ENCODE results near the gene FAM83G.
A peak's percentile ranks its signal among the peaks of the same experiment; 100 is the strongest.
"Not testable (repeated sequence)": the region's sequence is repeated elsewhere in the genome, so short reads cannot be mapped to it uniquely, and the experiment has no call there.

The FAM83G gene

DNA sequence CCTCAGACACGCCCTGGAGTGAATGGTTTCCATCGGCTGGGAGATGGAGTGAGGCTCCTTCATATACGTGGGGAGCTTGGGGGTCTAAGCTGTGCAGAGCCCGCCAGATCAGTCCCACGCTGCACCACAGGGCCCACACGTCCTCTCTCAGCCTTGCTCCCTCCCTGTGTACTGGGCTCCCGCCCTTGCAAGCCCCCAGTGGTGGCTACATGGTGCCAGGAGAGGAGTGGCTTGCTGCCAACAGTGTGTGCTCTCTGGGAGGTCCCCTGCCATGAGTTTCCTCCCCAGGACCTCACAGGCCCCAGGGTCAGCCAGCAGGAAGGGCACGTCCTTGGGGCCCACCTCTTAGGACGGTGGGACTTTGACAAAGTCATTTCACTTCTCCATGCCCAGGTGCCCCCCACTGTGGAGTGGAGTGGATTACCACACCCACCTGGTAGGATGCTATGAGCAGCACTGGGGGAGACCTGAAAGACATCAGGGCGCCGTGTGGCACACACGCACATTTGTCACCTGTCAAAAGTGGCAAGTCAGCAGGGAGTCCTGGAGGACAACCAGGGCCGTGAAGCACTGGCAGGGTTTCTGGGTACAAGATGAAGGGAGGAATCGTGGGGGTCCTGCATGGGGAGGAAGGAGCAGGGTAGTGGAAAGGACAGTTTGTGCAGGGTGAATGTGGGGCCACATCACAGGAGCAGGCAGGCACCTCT, 38.9 kb downstream of the FAM83G start:
- DNase-seq = peak; percentile 29

GRCh38 chr17:18964550-18964949, 40.0 kb downstream of the FAM83G start:
- DNase-seq = no peak

DNA sequence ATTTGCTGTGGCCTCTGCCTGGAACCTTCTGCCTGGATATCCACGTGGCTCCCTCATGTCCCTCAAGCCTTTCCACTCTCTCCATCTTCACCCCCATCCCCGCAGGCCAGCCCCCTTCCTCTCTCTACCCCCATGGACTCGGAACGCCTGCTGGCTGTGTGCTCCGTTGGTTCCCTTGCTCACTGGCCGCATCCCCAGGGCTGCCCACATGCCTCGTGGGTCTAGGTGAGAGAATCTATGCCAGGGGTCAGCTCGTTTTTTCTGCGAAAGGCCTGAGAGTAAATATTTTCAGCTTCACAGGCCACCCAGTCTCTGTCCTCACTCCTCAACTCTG, 40.6 kb downstream of the FAM83G start:
- DNase-seq = no peak

DNA sequence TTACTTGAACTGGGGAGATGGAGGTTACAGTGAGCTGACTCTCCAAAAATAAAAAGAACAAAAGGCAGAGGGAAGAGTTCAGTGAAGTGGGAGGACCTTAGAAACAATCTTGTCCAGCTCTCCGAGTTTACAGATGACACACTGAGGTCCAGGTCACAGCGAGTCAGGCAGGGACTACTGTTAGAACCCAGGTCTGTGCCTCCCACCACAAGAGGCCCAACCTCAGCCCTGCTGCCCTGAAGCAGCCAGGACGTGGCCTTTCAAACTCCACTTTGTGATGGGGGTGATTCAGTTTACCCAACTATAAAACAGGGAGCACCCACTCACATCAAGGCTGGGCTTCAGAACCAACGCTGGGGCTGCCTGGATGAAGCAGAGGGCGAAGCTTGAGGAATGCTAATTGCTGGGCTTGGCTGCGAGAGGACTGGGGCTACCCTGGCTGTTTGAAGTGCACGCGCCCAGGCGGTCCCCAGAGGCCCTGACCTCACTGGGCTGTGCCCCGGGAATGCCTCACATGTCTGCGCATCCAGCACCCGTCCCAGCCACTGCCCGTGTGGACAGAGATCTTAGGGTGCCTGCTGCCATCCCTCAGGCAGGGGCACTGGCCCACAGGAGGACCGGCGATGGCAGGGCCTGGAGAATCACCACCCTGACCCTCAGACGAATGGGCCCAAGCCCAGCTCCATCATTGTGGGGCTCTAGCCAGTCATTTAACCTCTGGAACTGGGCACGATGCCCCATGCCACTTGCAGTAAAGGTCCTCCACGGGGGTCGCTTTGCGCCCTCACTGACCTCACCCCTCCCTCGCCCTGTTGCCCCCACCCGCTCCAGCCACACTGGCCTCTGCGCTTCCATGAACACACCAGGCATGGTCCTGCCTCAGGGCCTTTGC, 41.2 kb downstream of the FAM83G start:
- no peak for DNase-seq

GRCh38 chr17:18962494-18962815, 42.1 kb downstream of the FAM83G start:
- no peak for DNase-seq

GRCh38 chr17:18961634-18962493, 42.7 kb downstream of the FAM83G start:
- DNase-seq = no peak

- peak; percentile 27 for DNase-seq
These were observed 43.6 kb downstream of the FAM83G start for GRCh38 chr17:18960803-18961511.

- DNase-seq = no peak
These were observed 44.3 kb downstream of the FAM83G start for GRCh38 chr17:18960241-18960665.

DNA sequence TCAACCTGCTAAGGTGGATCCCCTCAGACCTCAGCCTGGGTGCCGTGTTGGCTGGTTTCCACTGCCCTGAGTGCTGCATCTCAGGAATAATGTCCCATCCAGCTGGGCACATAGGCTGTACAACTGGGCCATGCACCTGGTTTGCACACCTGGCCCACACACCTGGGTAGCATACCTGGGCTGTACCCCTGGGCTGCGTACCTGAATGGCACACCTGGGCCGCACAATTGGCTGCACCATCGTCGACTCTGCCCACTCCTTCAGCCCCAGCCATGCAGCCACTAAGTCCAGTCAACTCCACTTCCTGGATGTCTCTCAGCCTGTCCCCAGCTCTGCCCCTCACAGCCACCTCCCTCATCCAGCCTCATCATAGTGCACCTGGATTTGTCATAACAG, 44.7 kb downstream of the FAM83G start:
- no peak for DNase-seq

DNA sequence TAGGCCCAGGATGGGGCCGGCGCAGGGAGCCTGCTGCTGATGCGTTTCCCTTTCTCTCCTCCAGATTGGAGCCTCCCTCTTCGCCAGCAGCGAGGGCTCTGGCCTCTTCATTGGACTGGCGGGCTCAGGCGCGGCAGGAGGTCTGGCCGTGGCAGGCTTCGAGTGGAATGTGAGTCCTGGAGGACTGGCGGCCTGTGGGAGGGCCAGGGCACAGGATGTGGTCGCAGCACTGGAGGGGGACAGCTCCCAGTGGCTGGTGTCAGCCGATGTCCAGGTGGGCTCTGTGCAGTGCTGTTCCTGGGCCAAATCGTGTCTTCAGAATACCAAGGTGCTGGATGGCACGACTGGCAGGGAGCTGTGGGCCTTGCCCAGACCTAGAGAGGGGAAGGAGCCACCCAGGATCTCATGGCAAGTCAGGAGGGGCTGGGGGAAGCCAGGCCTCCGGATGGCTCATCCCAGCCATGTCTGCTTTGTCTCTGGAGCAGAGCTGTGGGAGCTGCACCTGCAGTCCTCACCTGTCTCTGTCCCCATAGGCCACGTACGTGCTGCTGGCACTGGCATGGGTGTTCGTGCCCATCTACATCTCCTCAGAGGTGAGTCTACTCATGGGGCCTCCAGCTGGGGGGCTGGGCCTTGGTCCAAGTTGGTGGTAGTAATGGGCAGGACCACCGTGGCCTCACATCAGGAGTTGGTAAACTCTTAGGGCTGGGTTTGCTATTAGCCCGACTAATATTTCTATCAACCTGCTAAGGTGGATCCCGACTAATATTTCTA, 45.3 kb downstream of the FAM83G start:
- no peak for DNase-seq

DNA sequence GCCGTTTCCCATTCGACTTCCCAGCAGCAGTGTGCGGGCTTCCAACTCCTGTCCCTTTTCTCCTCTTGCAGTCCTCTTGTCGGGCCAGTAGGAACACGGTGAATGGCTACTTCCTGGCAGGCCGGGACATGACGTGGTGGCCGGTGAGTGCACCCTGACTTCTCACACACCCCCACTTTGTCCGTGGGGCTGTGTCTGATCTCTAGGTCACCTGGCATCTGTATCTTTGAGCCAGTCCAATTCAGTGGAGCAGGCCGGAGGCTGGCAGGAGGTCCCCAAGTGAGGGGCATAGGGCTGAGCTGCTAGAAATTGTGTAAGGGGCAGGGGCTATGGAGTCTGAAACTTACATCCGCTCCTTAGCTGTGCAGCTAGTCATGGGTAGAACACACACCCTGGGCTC, 46.0 kb downstream of the FAM83G start:
- DNase-seq = no peak

- DNase-seq = no peak
These were observed 46.7 kb downstream of the FAM83G start for GRCh38 chr17:18957831-18958230.

DNA sequence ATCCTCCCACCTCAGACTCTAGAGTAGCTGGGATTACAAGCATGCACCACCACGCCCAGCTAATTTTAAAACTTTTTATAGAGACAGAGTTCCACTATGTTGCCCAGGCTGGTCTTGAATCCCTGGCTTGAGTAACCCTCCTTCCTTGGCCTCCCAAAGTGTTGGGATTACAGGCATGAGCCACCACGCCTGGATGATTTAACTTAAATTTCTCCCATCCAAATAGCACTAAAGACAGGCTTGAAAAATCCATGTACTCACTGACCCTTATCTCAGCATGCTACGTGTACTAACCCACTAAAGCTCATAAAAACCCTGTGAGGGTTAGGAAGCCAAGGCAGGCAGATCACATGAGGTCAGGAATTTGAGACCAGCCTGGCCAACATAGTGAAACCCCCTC, 48.0 kb downstream of the FAM83G start:
- DNase-seq = no peak

- not testable (repeated sequence) for DNase-seq
These were observed 48.5 kb downstream of the FAM83G start for GRCh38 chr17:18956021-18956420.

GRCh38 chr17:18955009-18955408, 49.6 kb downstream of the FAM83G start:
- no peak for DNase-seq

DNA sequence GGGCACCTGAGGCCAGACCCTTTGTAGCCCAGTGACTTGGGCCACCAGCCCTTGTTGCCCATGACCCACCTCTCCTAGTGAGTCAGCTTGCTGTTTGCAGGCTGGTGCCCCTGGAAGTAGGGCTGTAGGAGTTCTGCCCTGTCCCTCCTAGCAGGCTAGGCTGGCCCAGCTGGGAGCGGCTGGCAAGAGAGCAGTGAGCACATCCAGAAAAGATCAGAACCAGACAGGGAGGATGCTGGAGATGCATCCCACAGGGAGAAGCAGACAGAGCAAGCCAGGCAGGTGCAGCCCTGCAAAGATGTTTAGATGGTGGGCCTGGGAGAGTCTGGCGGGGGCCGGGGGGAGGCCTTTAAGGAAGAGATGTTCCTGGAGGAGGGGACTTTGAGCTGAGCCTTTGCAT, 50.2 kb downstream of the FAM83G start:
- no peak for DNase-seq

DNA sequence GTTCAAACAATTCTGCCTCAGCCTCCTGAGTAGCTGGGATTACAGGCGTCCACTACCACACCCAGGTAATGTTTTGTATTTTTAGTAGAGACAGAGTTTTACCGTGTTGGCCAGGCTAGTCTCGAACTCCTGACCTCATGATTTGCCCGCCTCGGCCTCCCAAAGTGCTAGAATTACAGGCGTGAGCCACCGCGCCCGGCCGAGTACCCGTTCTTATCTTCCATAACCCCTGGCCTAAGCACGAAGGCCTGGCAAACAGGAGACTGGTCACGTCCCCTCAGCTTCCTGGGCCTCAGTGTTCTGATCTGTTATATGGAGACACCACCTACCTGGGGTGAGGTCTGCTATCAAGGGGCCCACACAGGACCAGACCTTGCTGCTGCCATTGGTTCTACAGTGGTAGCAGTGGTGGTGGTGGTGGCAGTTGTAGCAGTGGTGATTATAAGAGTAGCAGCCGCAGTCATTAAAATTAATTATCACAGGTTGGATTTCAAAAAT, 51.3 kb downstream of the FAM83G start:
- no peak for DNase-seq

- no peak for DNase-seq
These were observed 52.4 kb downstream of the FAM83G start, which contains the start of gene SLC5A10 for GRCh38 chr17:18951941-18952842. SLC5A10 (plus strand) TSS chr17:18952165; CDS start chr17:18952206, 41 bp downstream.

DNA sequence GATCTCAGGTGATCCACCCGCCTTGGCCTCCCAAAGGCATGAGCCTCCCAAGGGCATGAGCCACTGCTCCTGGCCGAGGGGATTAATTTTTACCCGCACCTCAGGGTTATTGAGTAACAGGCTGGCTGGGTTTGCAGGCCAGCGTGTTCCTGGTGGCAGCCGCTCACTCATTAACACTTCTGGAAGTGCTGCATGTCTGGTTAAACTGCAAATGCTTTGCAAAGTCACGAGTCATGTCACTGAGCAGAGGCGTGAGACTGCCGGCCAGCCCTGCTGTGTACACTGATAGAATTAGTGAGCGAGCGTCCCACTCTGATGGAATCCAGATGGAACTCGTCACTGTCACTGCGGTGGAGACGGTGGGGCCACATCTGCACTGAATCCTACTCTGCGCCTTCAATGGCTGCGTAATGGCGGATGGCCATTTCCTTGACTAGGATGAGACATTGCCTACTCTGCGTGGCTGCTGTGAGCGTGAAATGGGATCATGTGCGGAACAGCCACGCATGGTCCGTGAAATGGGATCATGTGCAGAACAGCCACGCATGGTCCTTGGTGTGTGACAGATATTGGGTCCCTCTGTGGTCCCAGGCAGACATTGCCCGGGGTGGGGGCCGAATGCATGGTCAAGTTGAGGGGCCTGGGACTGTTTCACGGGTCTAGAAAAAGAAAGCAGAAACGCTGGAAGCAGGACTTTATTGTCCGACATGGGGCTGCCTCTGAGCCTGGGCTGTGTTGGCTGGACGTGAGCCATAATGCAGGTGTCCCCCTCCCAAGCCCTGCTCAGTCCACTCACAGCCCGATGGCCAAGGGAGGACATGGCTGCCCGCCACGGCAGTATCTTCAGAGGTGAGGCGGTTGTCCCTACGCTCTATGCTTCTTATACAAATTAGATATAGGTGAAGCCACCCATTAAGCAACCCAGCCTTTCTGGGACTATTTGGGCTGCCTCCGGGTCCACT, 53.3 kb downstream of the FAM83G start:
- no peak for DNase-seq

Measured in NCI-H1694 treated with DMSO at 0.1 percent for 48 hours (cell line).